ENCODE results near the gene RAC3.

Gene RAC3

GRCh38 chr17:82045936-82046484 lies 14.5 kb downstream of the RAC3 start:
- no peak overlapping the region for H3K27ac ChIP-seq (ENCODE audit: low read depth, low read length, poor library complexity, severe bottlenecking)
- H3K9ac ChIP-seq (ENCODE audit: low read length): no peak overlapping the region

GRCh38 chr17:82046903-82047302 lies 15.4 kb downstream of the RAC3 start:
- no peaks in the 10 kb centered on the region for H3F3A ChIP-seq (ENCODE audit: insufficient read depth, low read length)
- no peaks in the 10 kb centered on the region for H3K79me2 ChIP-seq (ENCODE audit: insufficient read depth, low read length)
- no peak overlapping the region for H3K4me3 ChIP-seq (ENCODE audit: low read depth, low read length, poor library complexity, severe bottlenecking)
- peaks cover 11% of the 10 kb centered on the region for H3K4me1 ChIP-seq (ENCODE audit: insufficient read depth, low read length, severe bottlenecking)
- no peaks in the 10 kb centered on the region for H3K9me3 ChIP-seq (ENCODE audit: low read length)
- no peak overlapping the region for H3K9ac ChIP-seq (ENCODE audit: low read length)
- H2AFZ ChIP-seq (ENCODE audit: low read length): no peak overlapping the region
- TF ChIP-seq EZH2 (IDR thresholded peaks at IDR 0.05; ENCODE audit: borderline replicate concordance, low read length) (no peak), CTCF (IDR thresholded peaks at IDR 0.05; ENCODE audit: low read length) (no peak)
- H3K27me3 ChIP-seq (ENCODE audit: insufficient read depth, low read length): no peaks in the 10 kb centered on the region
- no peaks in the 10 kb centered on the region; the same call in none of the 2 replicates for H3K36me3 ChIP-seq (ENCODE audit: insufficient read depth, low read length)
- H4K20me1 ChIP-seq (ENCODE audit: insufficient read depth, low read length): no peaks in the 10 kb centered on the region
- no peak overlapping the region for H3K27ac ChIP-seq (ENCODE audit: low read depth, low read length, poor library complexity, severe bottlenecking)
- H3K4me2 ChIP-seq (ENCODE audit: low read length): no peak overlapping the region
- no peaks in the 10 kb centered on the region for H3K9me2 ChIP-seq (ENCODE audit: low read depth, low read length)

More at GRCh38 chr17:82045936-82046484, 14.5 kb downstream of the RAC3 start:
- Histone ChIP-seq H3K9me3 (ENCODE audit: low read length) (no peaks in the 10 kb centered on the region), H3K9me2 (ENCODE audit: low read depth, low read length) (no peaks in the 10 kb centered on the region), H3K4me1 (ENCODE audit: insufficient read depth, low read length, severe bottlenecking) (peaks cover 8% of the 10 kb centered on the region), H3K4me2 (ENCODE audit: low read length) (no peak overlapping the region), H4K20me1 (ENCODE audit: insufficient read depth, low read length) (no peaks in the 10 kb centered on the region), H3K79me2 (ENCODE audit: insufficient read depth, low read length) (no peaks in the 10 kb centered on the region), H3K4me3 (ENCODE audit: low read depth, low read length, poor library complexity, severe bottlenecking) (no peak overlapping the region), H2AFZ (ENCODE audit: low read length) (no peak overlapping the region), H3K27me3 (ENCODE audit: insufficient read depth, low read length) (no peaks in the 10 kb centered on the region), H3K36me3 (ENCODE audit: insufficient read depth, low read length) (no peaks in the 10 kb centered on the region; the same call in none of the 2 replicates), H3F3A (ENCODE audit: insufficient read depth, low read length) (no peaks in the 10 kb centered on the region)
- TF ChIP-seq CTCF (IDR thresholded peaks at IDR 0.05; ENCODE audit: low read length) (no peak), EZH2 (IDR thresholded peaks at IDR 0.05; ENCODE audit: borderline replicate concordance, low read length) (no peak)

- H3K79me2 ChIP-seq (ENCODE audit: insufficient read depth, low read length): 0 out of 2 replicates have a peak, but pooled peaks cover 3% of the 10 kb centered on the region
- no peak overlapping the region for H3K4me2 ChIP-seq (ENCODE audit: low read length)
- H3K9me2 ChIP-seq (ENCODE audit: low read depth, low read length): no peaks in the 10 kb centered on the region
- no peaks in the 10 kb centered on the region for H3K9me3 ChIP-seq (ENCODE audit: low read length)
- peaks cover 13% of the 10 kb centered on the region for H3K4me1 ChIP-seq (ENCODE audit: insufficient read depth, low read length, severe bottlenecking)
- H2AFZ ChIP-seq (ENCODE audit: low read length): no peak overlapping the region
- no peak for TF ChIP-seq CTCF (IDR thresholded peaks at IDR 0.05; ENCODE audit: low read length)
- no peak for TF ChIP-seq EZH2 (IDR thresholded peaks at IDR 0.05; ENCODE audit: borderline replicate concordance, low read length)
- no peaks in the 10 kb centered on the region for H4K20me1 ChIP-seq (ENCODE audit: insufficient read depth, low read length)
- no peaks in the 10 kb centered on the region; the same call in none of the 2 replicates for H3K36me3 ChIP-seq (ENCODE audit: insufficient read depth, low read length)
- no peaks in the 10 kb centered on the region for H3F3A ChIP-seq (ENCODE audit: insufficient read depth, low read length)
- no peak overlapping the region for H3K4me3 ChIP-seq (ENCODE audit: low read depth, low read length, poor library complexity, severe bottlenecking)
- H3K9ac ChIP-seq (ENCODE audit: low read length): no peak overlapping the region
- H3K27me3 ChIP-seq (ENCODE audit: insufficient read depth, low read length): no peaks in the 10 kb centered on the region
- H3K27ac ChIP-seq (ENCODE audit: low read depth, low read length, poor library complexity, severe bottlenecking): no peak overlapping the region
These were observed 15.9 kb downstream of the RAC3 start for GRCh38 chr17:82047379-82047778.

Data from OCI-LY1 (cell line).